HUES48 (cell line): ENCODE results near the gene CLDN22.

Source experiments
- H3K27ac ChIP-seq: one replicate; pipeline ENCODE4 v1.7.0; 2013; ENCODE audit warnings: low read depth, low read length, inconsistent platforms
- H3K27me3 ChIP-seq: 2 replicates; pipeline ENCODE4 v1.6.1; 2013; ENCODE audit warnings: mild to moderate bottlenecking, low read length; ENCODE audit not compliant: control insufficient read depth, insufficient read depth
- H3K36me3 ChIP-seq: 2 replicates; pipeline ENCODE4 v1.6.1; 2013; ENCODE audit warnings: low read length; ENCODE audit not compliant: control insufficient read depth, insufficient read depth
- H3K4me1 ChIP-seq: 2 replicates; pipeline ENCODE4 v1.6.1; 2013; ENCODE audit warnings: mild to moderate bottlenecking, low read length; ENCODE audit not compliant: control insufficient read depth, insufficient read depth
- H3K4me3 ChIP-seq: 2 replicates; pipeline ENCODE4 v1.5.1; 2013; ENCODE audit warnings: mild to moderate bottlenecking, low read depth, low read length
- H3K9ac ChIP-seq: 2 replicates; pipeline ENCODE4 v1.6.1; 2013; ENCODE audit warnings: mild to moderate bottlenecking, low read depth, low read length, moderate library complexity
- H3K9me3 ChIP-seq: 2 replicates; pipeline ENCODE4 v1.6.1; 2013; ENCODE audit warnings: low read length; ENCODE audit not compliant: control insufficient read depth, insufficient read depth

CLDN22 gene

DNA sequence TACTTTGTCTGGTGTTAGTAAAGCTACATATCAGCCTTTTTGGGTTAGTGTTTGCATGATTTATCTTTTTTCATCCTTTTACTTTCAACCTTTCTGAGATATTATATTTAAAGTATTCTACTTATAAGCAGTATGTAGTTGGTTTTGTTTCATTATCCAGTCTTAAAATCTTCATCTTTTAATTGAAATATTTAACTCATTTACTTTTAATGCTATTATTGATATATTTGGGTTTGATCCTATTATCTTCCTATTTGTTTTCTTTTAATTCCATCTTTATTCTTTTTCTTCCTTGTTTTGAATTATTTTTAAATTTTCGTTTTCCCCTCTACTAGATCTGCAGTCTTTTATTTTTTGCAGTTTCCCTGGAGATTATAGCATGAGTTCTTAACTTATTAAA is 44.0 kb downstream of the CLDN22 start:
- no peak overlapping the region for H3K27ac ChIP-seq
- no peak overlapping the region for H3K4me3 ChIP-seq
- H3K9me3 ChIP-seq = no peaks in the 10 kb centered on the region; the same call in 1 of the 2 replicates
- H3K36me3 ChIP-seq = peaks cover 62% of the 10 kb centered on the region
- H3K9ac ChIP-seq = no peak overlapping the region
- no peaks in the 10 kb centered on the region for H3K4me1 ChIP-seq
- no peaks in the 10 kb centered on the region for H3K27me3 ChIP-seq

GRCh38 chr4:183272384-183272783 is 47.7 kb downstream of the CLDN22 start:
- no peak overlapping the region for H3K9ac ChIP-seq
- H3K27me3 ChIP-seq = no peaks in the 10 kb centered on the region
- no peak overlapping the region for H3K4me3 ChIP-seq
- peaks cover 89% of the 10 kb centered on the region for H3K36me3 ChIP-seq
- H3K27ac ChIP-seq = no peak overlapping the region
- no peaks in the 10 kb centered on the region; the same call in 1 of the 2 replicates for H3K9me3 ChIP-seq
- H3K4me1 ChIP-seq = no peaks in the 10 kb centered on the region

DNA sequence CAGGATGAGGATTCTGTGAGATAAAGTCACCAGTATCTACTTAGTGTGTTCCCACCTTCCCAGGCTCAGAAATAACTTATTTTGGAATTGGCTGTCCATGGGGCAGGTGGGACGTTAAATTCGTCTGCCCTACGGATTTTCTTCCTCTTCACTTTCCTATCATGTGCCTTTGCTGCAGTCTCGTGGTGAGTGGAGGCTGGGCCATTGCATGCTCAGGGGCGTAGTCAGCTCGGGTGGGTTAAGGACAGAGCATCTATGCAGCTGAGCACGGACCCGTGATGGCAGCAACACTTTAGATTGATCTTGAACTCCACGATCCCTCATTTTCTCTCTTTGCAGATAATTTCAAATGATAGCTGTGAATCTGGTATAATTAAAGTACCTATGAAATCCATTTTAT is 51.5 kb downstream of the CLDN22 start:
- no peak overlapping the region for H3K9ac ChIP-seq
- peaks cover 89% of the 10 kb centered on the region for H3K36me3 ChIP-seq
- H3K4me3 ChIP-seq = no peak overlapping the region
- no peaks in the 10 kb centered on the region for H3K27me3 ChIP-seq
- H3K27ac ChIP-seq = no peak overlapping the region
- no peaks in the 10 kb centered on the region for H3K9me3 ChIP-seq
- H3K4me1 ChIP-seq = peaks cover 4% of the 10 kb centered on the region
